Effector memory CD8-positive, alpha-beta T cell (primary cell): Measurements from ENCODE around the gene IQCM.

Experiments
- ATAC-seq: fragments of 150-1000 bp; cut with Tn5 transposase; replicated peaks from 2 replicates; pipeline ENCODE4 v1.10.0; 2021; ENCODE audit warnings: mild to moderate bottlenecking, moderate library complexity
- DNase-seq, 3 experiments: peaks; one replicate each; pipeline ENCODE4 v3.0.0; 2021
- H3K27ac Mint-ChIP-seq, 2 donors: one replicate each; pipeline ENCODE4 v1.8.0; 2022; ENCODE audit warnings: mild to moderate bottlenecking in 2 of 2, mixed read lengths in 2 of 2, moderate library complexity in 2 of 2
- H3K27me3 Mint-ChIP-seq, 2 donors: one replicate each; pipeline ENCODE4 v1.8.0; 2022; ENCODE audit warnings: mixed read lengths in 2 of 2
- H3K36me3 Mint-ChIP-seq: one replicate; pipeline ENCODE4 v1.8.0; 2022; ENCODE audit warnings: mild to moderate bottlenecking, moderate library complexity, mixed read lengths; ENCODE audit not compliant: insufficient read depth
- H3K4me1 Mint-ChIP-seq, 2 donors: one replicate each; pipeline ENCODE4 v1.8.0; 2022; ENCODE audit warnings: low read depth in 2 of 2, mixed read lengths in 2 of 2
- H3K4me3 Mint-ChIP-seq, 2 donors: one replicate each; pipeline ENCODE4 v1.8.0; 2022; ENCODE audit warnings: mild to moderate bottlenecking in 2 of 2, mixed read lengths in 2 of 2, moderate library complexity in 2 of 2
- H3K9me3 Mint-ChIP-seq, 2 donors: one replicate each; pipeline ENCODE4 v1.8.0; 2022; ENCODE audit warnings: mixed read lengths in 2 of 2

IQCM gene

DNA sequence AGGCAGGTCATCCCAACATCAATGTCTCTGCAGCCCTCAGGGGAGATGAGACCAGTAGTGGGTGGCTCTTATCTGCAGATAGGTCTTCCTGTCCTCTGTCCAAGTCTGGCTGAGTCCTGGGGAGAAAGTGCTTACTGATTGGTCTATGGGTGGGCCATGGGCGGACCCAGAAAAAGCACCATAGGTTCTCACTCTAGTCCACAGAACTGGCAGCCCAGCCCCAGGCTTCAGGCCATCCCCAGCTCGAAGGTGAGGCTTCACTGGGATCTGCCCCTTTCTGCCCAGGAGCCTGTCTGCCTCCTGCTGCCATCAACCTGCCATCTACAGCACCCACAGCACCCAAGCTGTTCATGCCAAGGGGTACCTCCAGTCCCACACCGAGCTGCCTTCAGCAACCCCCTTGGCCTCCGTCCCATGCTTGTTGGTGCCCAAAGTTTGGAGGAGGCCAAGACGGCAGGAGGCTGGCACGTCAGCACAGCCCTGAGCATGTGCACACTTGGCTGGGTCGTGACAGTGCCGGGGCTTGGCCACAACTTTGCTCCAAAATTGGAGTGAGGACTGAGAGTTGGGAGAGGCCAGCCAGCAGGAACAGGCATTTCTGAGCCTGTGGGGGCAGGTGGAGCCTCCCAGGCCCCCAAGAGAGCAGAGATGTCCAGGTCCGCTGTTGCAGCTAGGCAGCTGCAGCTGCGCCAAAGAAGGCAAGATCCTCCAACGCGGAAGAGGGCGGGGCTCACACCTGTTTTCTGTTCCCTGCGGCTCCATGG lies 99.6 kb downstream of the IQCM start:
- Mint-ChIP-seq H3K27ac (no peak overlapping the region), H3K4me3 (no peak overlapping the region), H3K4me1 (no peaks in the 10 kb centered on the region), H3K9me3 (peaks cover 0 to 5% of the 10 kb centered on the region in 2 donors), H3K27me3 (no peaks in the 10 kb centered on the region), H3K36me3 (no peaks in the 10 kb centered on the region)
- DNase-seq = no peak
- no peak for ATAC-seq

DNA sequence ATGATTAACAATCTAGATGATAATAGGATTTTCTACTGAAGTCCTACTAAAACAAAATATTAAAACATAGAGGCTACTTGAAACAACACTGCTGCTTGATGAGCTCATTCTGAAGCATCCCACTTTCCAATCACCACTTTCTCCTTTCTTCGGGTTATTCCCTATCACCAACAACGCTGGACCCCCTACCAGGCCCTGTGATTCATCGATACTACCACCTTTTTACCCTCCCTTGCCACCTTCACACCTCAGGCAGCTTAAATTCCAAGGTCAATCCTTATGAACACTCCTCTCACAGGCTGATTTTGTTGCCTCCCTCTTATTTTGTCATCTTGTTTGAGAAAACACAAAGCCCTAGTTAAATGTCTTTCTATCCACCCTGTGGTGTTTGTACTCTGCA lies 102.6 kb downstream of the IQCM start:
- Mint-ChIP-seq H3K4me1 (no peaks in the 10 kb centered on the region), H3K27ac (no peak overlapping the region), H3K9me3 (peaks cover 0 to 2% of the 10 kb centered on the region in 2 donors), H3K27me3 (no peaks in the 10 kb centered on the region), H3K36me3 (no peaks in the 10 kb centered on the region), H3K4me3 (no peak overlapping the region)
- ATAC-seq (no peak), DNase-seq (no peak)

DNA sequence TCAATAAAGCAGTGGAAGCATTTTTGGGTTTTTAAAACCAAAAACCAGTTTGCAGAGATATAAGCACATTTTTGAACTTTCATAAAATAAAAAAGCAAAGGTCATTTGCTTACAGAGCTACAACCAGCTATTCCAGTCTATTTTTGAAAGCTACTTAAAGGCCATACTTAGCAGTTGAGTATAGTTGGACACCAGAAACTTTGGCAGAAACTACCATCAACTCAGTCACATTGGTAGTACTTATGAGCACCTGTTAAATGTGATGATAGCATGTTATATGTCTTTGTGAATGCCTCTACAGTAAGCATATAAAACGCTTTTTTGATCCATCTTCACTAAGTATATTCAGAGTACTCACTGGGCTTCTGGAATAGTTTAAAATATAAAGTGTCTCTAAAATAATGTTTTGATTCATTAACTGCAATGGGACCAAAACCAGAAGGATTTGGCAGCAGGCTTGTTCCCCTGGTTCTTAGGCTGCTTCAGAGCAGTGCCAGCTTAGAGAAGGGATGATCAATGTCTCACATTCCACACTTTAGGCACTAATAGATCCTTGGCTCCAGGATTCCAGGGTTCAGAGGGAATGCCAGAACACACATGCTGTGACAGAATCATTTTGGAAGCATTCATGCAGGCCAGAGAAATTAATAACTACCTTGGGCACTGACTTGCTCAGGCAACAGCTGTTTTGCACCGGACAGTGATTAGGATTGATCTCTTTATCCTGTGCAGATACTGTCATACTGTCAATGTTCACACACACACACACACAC lies 103.9 kb downstream of the IQCM start:
- H3K4me3 Mint-ChIP-seq = no peak overlapping the region
- DNase-seq (no peak), ATAC-seq (no peak)
- H3K9me3 Mint-ChIP-seq = peaks cover 0 to 2% of the 10 kb centered on the region in 2 donors
- H3K4me1 Mint-ChIP-seq = no peaks in the 10 kb centered on the region
- no peaks in the 10 kb centered on the region for H3K36me3 Mint-ChIP-seq
- H3K27ac Mint-ChIP-seq = no peak overlapping the region
- no peaks in the 10 kb centered on the region for H3K27me3 Mint-ChIP-seq

DNA sequence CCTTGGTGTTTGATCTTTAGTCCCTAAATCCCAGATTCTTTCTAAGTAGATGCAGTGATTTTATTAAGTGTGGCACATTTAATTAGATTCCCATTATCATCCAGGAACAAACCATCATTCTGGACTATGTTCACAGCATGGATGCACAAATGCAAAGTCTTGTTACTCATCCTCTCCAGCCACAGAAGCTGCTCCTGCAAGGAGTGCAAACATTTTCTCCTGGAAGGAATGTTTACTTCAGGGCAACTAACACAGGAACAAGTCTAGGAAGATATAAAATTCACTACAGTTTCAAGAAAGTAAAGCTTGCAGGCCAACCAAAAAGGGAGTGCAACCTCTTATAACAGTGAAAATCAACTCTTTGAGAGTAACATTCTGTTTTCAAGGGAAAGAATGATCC lies 106.0 kb downstream of the IQCM start:
- Mint-ChIP-seq H3K4me3 (no peak overlapping the region), H3K27me3 (no peaks in the 10 kb centered on the region), H3K9me3 (peaks cover 0 to 2% of the 10 kb centered on the region in 2 donors), H3K27ac (no peak overlapping the region), H3K36me3 (no peaks in the 10 kb centered on the region), H3K4me1 (no peaks in the 10 kb centered on the region)
- ATAC-seq = no peak
- DNase-seq = no peak

DNA sequence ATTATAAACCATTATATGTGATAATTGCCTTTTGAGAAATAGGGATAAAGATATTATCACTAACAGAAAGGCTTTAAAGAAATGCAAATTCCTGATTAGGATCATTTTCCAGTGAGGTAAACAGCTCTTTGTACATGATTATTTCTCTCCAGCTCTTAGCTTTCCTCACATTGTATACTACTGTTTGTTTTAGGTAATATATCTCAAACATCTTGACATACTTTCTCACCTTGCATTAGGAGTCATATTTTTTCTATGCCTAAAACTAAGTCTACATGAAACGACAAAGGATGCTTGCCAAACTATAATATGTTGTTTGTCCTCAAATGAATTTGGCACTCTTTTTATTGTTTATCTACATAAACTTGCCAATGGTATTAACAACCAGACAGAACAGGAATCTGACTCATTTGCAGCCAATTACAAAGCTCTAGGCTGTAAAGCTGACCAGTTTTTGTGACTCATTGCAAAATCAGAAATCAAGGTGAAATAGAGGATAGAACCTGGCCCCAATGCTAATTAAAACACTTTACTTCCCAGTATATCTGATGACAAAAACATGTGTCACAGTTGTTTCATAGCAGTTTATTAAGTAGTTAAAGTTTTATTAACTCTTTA lies 107.0 kb downstream of the IQCM start:
- Mint-ChIP-seq H3K4me3 (no peak overlapping the region), H3K9me3 (no peaks in the 10 kb centered on the region), H3K27me3 (no peaks in the 10 kb centered on the region), H3K27ac (no peak overlapping the region), H3K36me3 (no peaks in the 10 kb centered on the region), H3K4me1 (no peaks in the 10 kb centered on the region)
- DNase-seq = no peak
- no peak for ATAC-seq

DNA sequence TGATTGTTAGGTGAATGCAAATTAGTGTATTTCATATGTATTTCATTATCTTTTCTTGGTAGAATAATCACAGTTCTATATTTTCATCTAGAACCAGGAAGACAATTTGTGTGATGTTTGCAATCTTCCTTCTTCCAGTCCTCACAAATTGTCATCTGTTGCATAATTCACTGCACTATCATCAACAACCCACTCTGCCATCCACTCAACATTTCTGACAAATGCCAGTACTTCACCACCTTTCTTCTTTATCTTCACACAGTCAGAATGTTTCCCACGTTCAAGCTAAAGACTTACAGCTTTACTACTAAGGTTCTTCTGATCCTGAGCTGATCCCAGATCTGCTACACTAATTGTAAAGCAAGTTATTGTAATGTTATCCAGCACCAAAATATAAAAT lies 107.8 kb downstream of the IQCM start:
- ATAC-seq = no peak
- Mint-ChIP-seq H3K27me3 (no peaks in the 10 kb centered on the region), H3K27ac (no peak overlapping the region), H3K4me3 (no peak overlapping the region), H3K4me1 (no peaks in the 10 kb centered on the region), H3K36me3 (no peaks in the 10 kb centered on the region), H3K9me3 (no peaks in the 10 kb centered on the region)
- DNase-seq = no peak

DNA sequence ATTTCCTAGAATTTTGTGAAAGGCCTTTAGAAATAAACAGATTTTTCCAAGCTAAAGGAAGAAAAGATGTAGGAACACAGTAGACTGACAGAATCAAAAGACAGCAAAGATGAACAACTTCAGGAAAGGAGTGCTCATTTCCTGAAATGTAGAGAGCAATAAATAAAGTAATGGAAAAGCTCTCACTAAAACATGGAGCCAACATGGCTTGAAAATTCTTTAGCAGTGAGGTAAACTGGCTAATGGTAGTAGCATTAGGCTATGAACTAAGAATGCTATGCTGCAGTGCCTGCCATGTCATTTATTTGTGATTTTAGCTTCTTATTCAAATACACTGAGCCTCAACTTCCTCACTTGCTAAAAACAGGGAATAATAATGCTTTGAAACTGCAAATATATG lies 108.7 kb downstream of the IQCM start:
- Mint-ChIP-seq H3K27ac (no peak overlapping the region), H3K9me3 (peaks cover 0 to 5% of the 10 kb centered on the region in 2 donors), H3K4me3 (no peak overlapping the region), H3K27me3 (no peaks in the 10 kb centered on the region), H3K36me3 (no peaks in the 10 kb centered on the region), H3K4me1 (no peaks in the 10 kb centered on the region)
- DNase-seq = no peak
- ATAC-seq = no peak

DNA sequence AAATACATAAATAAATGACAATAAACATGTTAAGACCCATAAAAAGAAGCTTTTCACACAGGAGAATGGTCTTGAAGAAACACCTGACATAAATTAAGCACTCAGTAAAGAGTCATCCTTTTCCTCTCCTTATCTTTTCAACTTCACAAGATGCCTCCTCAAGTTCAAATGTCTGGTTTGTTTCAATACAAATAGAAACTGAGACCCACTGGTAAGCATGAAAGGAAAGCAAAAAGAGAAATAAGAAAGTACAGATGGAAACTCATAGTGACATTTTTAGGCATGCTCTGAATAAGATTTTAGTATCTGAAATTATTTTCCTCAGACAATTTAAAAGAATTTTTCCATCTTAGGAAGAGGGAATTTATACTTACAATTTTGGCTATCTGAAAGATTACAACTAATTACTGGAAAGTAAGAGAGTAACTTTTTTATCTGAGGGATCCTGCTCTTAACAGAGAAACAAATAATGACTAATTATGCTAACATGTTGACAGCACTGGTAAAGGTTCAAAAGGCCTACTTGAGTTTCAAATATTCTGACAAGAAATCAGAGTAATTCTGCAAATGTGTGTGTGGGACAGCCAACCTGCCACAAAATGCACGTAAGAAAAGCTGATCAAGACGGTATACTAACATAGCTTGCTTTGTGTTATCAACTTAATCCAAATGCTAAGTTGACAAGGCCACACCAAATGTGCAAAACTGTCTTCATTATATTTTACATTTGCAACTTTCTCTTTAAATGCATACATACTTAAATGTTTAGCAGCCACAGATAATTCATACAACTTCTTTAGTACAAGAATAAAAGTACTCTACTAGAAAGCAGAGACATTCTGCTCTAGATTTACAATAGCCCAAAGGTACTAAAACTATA lies 113.0 kb downstream of the IQCM start:
- no peak overlapping the region for H3K4me3 Mint-ChIP-seq
- H3K27me3 Mint-ChIP-seq = no peaks in the 10 kb centered on the region
- H3K4me1 Mint-ChIP-seq = no peaks in the 10 kb centered on the region
- ATAC-seq = no peak
- DNase-seq = no peak
- no peak overlapping the region for H3K27ac Mint-ChIP-seq
- H3K9me3 Mint-ChIP-seq = peaks cover 0 to 5% of the 10 kb centered on the region in 2 donors
- H3K36me3 Mint-ChIP-seq = no peaks in the 10 kb centered on the region

DNA sequence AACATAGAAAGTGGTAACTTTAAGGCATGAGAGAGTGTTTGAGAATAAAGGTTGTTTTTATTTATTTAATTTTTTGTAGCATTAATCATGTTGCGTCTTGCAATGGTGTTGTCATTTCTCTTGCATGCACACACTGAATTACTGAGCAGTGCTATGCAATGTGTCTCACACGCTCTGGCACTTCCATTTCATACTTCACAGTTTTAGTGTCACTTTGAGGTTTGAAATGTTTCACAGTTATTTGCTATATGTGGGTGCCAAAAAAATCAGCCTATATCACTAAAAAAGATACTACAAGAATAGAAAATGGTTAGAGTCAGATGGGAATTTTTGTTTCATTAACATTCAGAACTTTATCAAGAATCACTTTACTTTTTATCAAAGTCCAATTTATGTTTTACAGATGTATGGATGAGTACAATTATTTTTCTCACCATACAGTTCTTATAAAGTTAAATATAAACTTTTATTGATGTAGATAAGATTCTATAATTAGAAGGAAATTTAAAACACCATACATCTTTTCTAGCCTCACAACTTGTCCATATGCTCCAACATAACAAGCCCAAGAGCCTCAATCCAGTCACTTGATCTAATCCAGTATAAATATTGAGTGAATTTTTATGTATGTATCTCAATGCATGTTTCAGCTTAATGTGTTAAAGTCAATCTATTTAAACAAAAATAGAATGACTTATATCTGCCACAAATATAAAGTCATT lies 114.0 kb downstream of the IQCM start:
- ATAC-seq (no peak), DNase-seq (no peak)
- Mint-ChIP-seq H3K27me3 (no peaks in the 10 kb centered on the region), H3K4me1 (no peaks in the 10 kb centered on the region), H3K4me3 (no peak overlapping the region), H3K27ac (no peak overlapping the region), H3K9me3 (peaks cover 0 to 5% of the 10 kb centered on the region in 2 donors), H3K36me3 (no peaks in the 10 kb centered on the region)

DNA sequence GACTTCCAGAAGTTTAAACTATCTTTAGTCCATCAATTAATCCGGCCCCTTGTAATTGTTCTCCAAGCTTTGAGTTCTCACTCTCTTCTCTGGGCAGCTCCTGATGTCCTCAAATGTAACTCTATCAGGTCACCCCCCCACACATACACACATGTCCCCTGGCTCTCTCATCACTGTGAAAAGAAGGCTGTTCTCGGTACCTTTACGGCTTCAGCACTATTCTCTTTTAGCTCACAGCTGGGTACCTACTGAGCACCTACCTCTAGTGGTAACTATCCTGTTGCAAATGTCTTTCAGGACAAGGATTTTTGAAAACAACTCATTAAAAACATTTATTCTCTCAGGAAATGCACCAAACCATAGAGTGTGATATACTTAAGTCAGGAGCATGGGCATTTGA lies 115.4 kb downstream of the IQCM start:
- H3K9me3 Mint-ChIP-seq = peaks cover 0 to 5% of the 10 kb centered on the region in 2 donors
- DNase-seq (no peak), ATAC-seq (no peak)
- H3K36me3 Mint-ChIP-seq = no peaks in the 10 kb centered on the region
- no peak overlapping the region for H3K4me3 Mint-ChIP-seq
- H3K27me3 Mint-ChIP-seq = no peaks in the 10 kb centered on the region
- H3K4me1 Mint-ChIP-seq = no peaks in the 10 kb centered on the region
- H3K27ac Mint-ChIP-seq = no peak overlapping the region

DNA sequence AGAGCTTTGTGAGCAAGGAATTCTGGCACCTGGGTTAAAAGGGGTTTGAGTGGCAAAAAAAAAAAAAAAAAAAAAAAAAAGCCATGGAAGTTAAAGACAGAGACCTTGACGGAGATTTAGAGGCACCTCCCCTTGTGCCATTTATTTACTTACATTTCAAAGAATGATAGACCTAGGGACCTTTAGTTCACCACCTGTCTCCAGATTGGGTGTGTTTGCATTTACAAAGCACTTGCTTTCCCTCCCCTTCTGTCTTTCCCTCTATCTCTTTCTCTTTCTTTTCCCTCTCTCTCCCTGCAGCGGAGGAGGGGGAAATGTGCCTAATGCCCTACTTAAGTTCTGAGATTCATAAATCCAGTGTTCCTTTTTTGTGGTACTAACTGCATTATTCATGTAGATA lies 116.0 kb downstream of the IQCM start:
- no peaks in the 10 kb centered on the region for H3K4me1 Mint-ChIP-seq
- no peak for DNase-seq

DNA sequence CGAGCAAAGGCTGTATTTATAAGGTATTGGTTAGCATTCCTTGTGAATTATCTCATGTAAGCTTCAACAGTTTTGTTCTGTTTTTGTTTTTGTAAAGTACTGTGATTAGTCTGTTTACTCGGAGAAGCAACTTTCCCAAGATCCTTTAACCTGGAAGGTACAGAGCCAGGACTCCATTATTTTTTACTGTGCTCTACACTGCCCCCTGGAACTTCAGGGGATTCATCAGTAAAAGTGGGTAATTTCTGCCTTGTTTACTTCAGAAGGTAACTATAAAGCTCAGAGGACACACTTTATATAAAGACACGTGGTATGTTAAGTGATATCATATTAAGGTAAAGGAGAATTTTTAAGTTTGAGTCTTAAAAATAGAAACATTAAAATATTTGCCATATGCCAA lies 124.9 kb downstream of the IQCM start:
- DNase-seq = no peak
- Mint-ChIP-seq H3K36me3 (no peaks in the 10 kb centered on the region), H3K27ac (no peak overlapping the region), H3K4me3 (no peak overlapping the region), H3K9me3 (peaks cover 7% of the 10 kb centered on the region in 2 donors), H3K4me1 (no peaks in the 10 kb centered on the region), H3K27me3 (no peaks in the 10 kb centered on the region)
- ATAC-seq = no peak

More for the DNA sequence above, 116.0 kb downstream of the IQCM start:
- Mint-ChIP-seq H3K9me3 (peaks cover 0 to 5% of the 10 kb centered on the region in 2 donors), H3K27me3 (no peaks in the 10 kb centered on the region), H3K36me3 (no peaks in the 10 kb centered on the region), H3K27ac (no peak overlapping the region), H3K4me3 (no peak overlapping the region)
- no peak for ATAC-seq

DNA sequence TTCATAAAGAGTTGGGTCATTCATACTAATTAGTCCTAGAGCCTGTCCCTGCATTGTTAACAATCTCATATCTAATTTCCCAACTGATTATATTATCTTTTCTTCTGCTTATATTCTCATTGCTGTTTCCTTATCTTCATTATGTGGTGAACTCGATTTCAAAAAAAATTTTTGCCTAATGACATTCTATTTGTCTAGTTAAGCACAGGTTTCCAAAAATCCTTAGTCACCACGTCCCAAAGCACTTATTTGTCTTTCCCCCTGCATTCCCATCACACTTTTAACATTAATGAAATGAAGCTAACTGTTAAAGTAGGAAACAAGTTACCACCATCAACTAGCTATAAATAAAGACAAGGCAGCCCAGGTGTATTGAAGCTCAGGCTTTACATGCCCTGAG lies 131.1 kb downstream of the IQCM start:
- H3K9me3 Mint-ChIP-seq = no peaks in the 10 kb centered on the region
- H3K27me3 Mint-ChIP-seq = no peaks in the 10 kb centered on the region
- no peak overlapping the region for H3K4me3 Mint-ChIP-seq
- no peak overlapping the region for H3K27ac Mint-ChIP-seq
- no peak for ATAC-seq
- no peaks in the 10 kb centered on the region for H3K4me1 Mint-ChIP-seq
- no peak for DNase-seq
- H3K36me3 Mint-ChIP-seq = no peaks in the 10 kb centered on the region
